H9 (cell line): Measurements from ENCODE around the gene TMED10. TPM values are rescaled to one million over a fixed set of nuclear protein-coding genes. Genes with fewer than 3 reads are reported as not detected.

Source experiments
- DNase-seq: peaks from one replicate; pipeline ENCODE4 v3.0.0-alpha.2; 2017
- H2AFZ ChIP-seq: one replicate; pipeline ENCODE4 v1.6.1; 2013; ENCODE audit warnings: mild to moderate bottlenecking, low read length, control low read depth, moderate library complexity
- H2AK5ac ChIP-seq: 2 replicates; pipeline ENCODE4 v1.6.1; 2013; ENCODE audit warnings: low read length, control low read depth, mixed read lengths; ENCODE audit not compliant: insufficient read length
- H2BK120ac ChIP-seq: one replicate; pipeline ENCODE4 v1.6.1; 2013; ENCODE audit warnings: low read depth, mild to moderate bottlenecking, low read length, control low read depth, inconsistent platforms; ENCODE audit not compliant: poor library complexity, severe bottlenecking
- H2BK12ac ChIP-seq: 2 replicates; pipeline ENCODE4 v1.6.1; 2013; ENCODE audit warnings: low read length, control low read depth, mixed read lengths, low read depth; ENCODE audit not compliant: insufficient read length
- H2BK15ac ChIP-seq: 2 replicates; pipeline ENCODE4 v1.6.1; 2013; ENCODE audit warnings: low read depth, low read length, control low read depth
- H2BK20ac ChIP-seq: one replicate; pipeline ENCODE4 v1.6.1; 2013; ENCODE audit warnings: low read depth, mild to moderate bottlenecking, low read length, control low read depth, inconsistent platforms; ENCODE audit not compliant: poor library complexity, severe bottlenecking
- H2BK5ac ChIP-seq: 2 replicates; pipeline ENCODE4 v1.6.1; 2013; ENCODE audit warnings: low read length, control low read depth, mixed read lengths; ENCODE audit not compliant: insufficient read length
- H3K14ac ChIP-seq: 2 replicates; pipeline ENCODE4 v1.6.1; 2013; ENCODE audit warnings: low read length, control low read depth; ENCODE audit not compliant: insufficient read depth
- H3K18ac ChIP-seq: 2 replicates; pipeline ENCODE4 v1.6.1; 2013; ENCODE audit warnings: low read depth, mild to moderate bottlenecking, mixed read lengths, low read length, control low read depth; ENCODE audit not compliant: insufficient read length
- H3K23ac ChIP-seq: 2 replicates; pipeline ENCODE4 v1.6.1; 2013; ENCODE audit warnings: low read length, control low read depth, mixed read lengths, low read depth; ENCODE audit not compliant: insufficient read length
- H3K23me2 ChIP-seq: 2 replicates; pipeline ENCODE4 v1.6.1; 2013; ENCODE audit warnings: low read depth, mild to moderate bottlenecking, mixed read lengths, low read length, control low read depth; ENCODE audit not compliant: insufficient read length, poor library complexity, severe bottlenecking
- H3K27ac ChIP-seq: 2 replicates; pipeline ENCODE4 v1.5.1; 2013; ENCODE audit warnings: low read length, control low read depth, mixed read lengths, low read depth; ENCODE audit not compliant: insufficient read length
- H3K27me3 ChIP-seq: 2 replicates; pipeline ENCODE4 v1.6.1; 2013; ENCODE audit warnings: low read length, control low read depth, inconsistent platforms; ENCODE audit not compliant: insufficient read depth
- H3K4ac ChIP-seq: 2 replicates; pipeline ENCODE4 v1.6.1; 2013; ENCODE audit warnings: low read depth, mild to moderate bottlenecking, control low read depth, inconsistent platforms, low read length, moderate library complexity
- H3K4me1 ChIP-seq: 2 replicates; pipeline ENCODE4 v1.6.1; 2013; ENCODE audit warnings: low read length, control low read depth, inconsistent platforms; ENCODE audit not compliant: insufficient read depth
- H3K4me2 ChIP-seq: 2 replicates; pipeline ENCODE4 v1.6.1; 2013; ENCODE audit warnings: low read length, control low read depth, mixed read lengths; ENCODE audit not compliant: insufficient read length, insufficient read depth
- H3K56ac ChIP-seq: 2 replicates; pipeline ENCODE4 v1.6.1; 2013; ENCODE audit warnings: low read depth, mild to moderate bottlenecking, mixed read lengths, low read length, control low read depth; ENCODE audit not compliant: insufficient read length
- H3K79me1 ChIP-seq: 2 replicates; pipeline ENCODE4 v1.6.1; 2013; ENCODE audit warnings: low read depth, mild to moderate bottlenecking, moderate library complexity, low read length, control low read depth, inconsistent platforms; ENCODE audit not compliant: insufficient read depth, poor library complexity, severe bottlenecking
- H3K79me2 ChIP-seq: 2 replicates; pipeline ENCODE4 v1.6.1; 2013; ENCODE audit warnings: low read length, control low read depth, inconsistent platforms; ENCODE audit not compliant: insufficient read depth
- H3K9ac ChIP-seq: 2 replicates; pipeline ENCODE4 v1.6.1; 2013; ENCODE audit warnings: low read length, control low read depth, mixed read lengths; ENCODE audit not compliant: insufficient read length; ENCODE audit errors: extremely low read depth
- H3K9me3 ChIP-seq: one replicate; pipeline ENCODE4 v1.6.1; 2013; ENCODE audit warnings: low read depth, low read length, inconsistent platforms; ENCODE audit not compliant: control insufficient read depth
- H3T11ph ChIP-seq: one replicate; pipeline ENCODE4 v1.6.1; 2013; ENCODE audit warnings: mild to moderate bottlenecking, low read length, control low read depth, inconsistent platforms
- H4K20me1 ChIP-seq: one replicate; pipeline ENCODE4 v1.6.1; 2013; ENCODE audit not compliant: control insufficient read depth, insufficient read length, insufficient read depth
- H4K5ac ChIP-seq: 2 replicates; pipeline ENCODE4 v1.6.1; 2013; ENCODE audit warnings: low read depth, mild to moderate bottlenecking, mixed read lengths, low read length, control low read depth; ENCODE audit not compliant: insufficient read length
- H4K8ac ChIP-seq: replicated peaks from 2 replicates; pipeline ENCODE4 v1.6.1; 2013; ENCODE audit warnings: low read length, control low read depth, mixed read lengths, low read depth; ENCODE audit not compliant: insufficient read length
- H4K91ac ChIP-seq: 2 replicates; pipeline ENCODE4 v1.6.1; 2013; ENCODE audit warnings: low read depth, mild to moderate bottlenecking, moderate library complexity, mixed read lengths, low read length, control low read depth; ENCODE audit not compliant: insufficient read length
- H3K27ac Mint-ChIP-seq, 3 experiments: 2 replicates in 2 of 3; 3 replicates in 1 of 3; pipeline ENCODE4 v1.8.0; 2020 to 2021; ENCODE audit warnings: mixed read lengths in 3 of 3, mild to moderate bottlenecking in 1 of 3, moderate library complexity in 1 of 3
- H3K27me3 Mint-ChIP-seq: 2 replicates; pipeline ENCODE4 v1.8.0; 2021; ENCODE audit warnings: low read depth, mild to moderate bottlenecking, moderate library complexity, mixed read lengths
- H3K36me3 Mint-ChIP-seq, 3 experiments: 2 replicates in 2 of 3; 3 replicates in 1 of 3; pipeline ENCODE4 v1.8.0; 2020 to 2021; ENCODE audit warnings: low read depth in 3 of 3, mixed read lengths in 3 of 3; ENCODE audit not compliant: insufficient read depth in 1 of 3
- H3K4me1 Mint-ChIP-seq, 2 experiments: 2 replicates each; pipeline ENCODE4 v1.8.0; 2020; ENCODE audit warnings: mixed read lengths in 2 of 2
- H3K4me3 Mint-ChIP-seq, 2 experiments: 2 replicates in 1 of 2; 3 replicates in 1 of 2; pipeline ENCODE4 v1.8.0; 2020 to 2021; ENCODE audit warnings: mild to moderate bottlenecking in 2 of 2, mixed read lengths in 2 of 2, moderate library complexity in 1 of 2
- H3K9me3 Mint-ChIP-seq, 2 experiments: 2 replicates in 1 of 2; 3 replicates in 1 of 2; pipeline ENCODE4 v1.8.0; 2020; ENCODE audit warnings: mild to moderate bottlenecking in 2 of 2, mixed read lengths in 2 of 2, moderate library complexity in 1 of 2
- WGBS: extraction: QIAGEN DNeasy Blood & Tissue Kit; methylation state at CpG from one replicate; pipeline ENCODE4 v1.1.7; 2013; ENCODE audit warnings: missing lambda C conversion rate, low lambda C conversion rate, mixed read lengths; ENCODE audit not compliant: insufficient read length; ENCODE audit errors: extremely low coverage; 5-methylcytosine and 5-hydroxymethylcytosine counted together
- total RNA-seq: library from RNA; stranded (reverse); gene quantifications from 2 replicates; pipeline ENCODE4 v1.2.1, GENCODE V29; 2021
- TF ChIP-seq, protein P1 (sequence below): fragments of 200-600 bp; sonication (generic); conservative IDR thresholded peaks from 3 replicates; pipeline ENCODE4 v1.8.0; 2021; ENCODE audit warnings: antibody characterized with exemption, mild to moderate bottlenecking

TMED10 gene
- total RNA-seq, 1 experiment from 2014 or later: 176 TPM

DNA sequence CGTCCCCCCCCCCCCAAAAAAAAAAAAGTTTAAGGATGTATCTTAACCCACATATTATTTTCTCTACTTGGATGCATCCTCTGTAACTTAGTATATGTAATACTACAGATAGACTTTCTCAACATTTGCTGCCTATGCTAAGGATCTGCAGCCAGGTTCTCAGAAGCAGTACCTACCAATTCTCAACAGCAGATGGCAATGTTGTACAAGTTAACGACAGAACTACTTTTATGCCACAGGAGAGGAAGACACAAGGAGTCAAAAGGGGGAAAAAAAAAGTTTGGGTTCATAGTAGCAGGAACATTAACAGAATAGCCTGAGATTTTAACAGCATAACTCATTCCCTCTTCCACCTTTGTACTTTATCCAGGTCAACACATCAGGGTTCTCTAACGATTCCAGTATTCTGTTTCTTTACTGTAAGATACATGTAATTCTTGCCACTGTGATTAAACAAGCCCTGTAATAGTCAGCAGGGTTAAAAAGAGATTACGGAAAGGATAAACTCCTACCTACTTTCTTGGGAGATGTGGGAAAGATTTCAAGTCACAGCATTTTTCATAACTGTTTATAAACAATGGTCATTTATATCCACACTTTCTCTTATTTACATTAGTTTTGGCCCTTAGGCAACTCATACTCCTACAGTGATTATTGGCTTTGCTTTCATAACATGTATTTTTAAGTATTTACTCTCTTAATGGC lies 43.9 kb downstream of the TMED10 start:
- H3K9ac ChIP-seq: no peak overlapping the region
- H3K23ac ChIP-seq: no peak overlapping the region
- H3K27ac ChIP-seq: no peak overlapping the region
- no peak overlapping the region for H2AK5ac ChIP-seq
- H3K18ac ChIP-seq: no peak overlapping the region
- no peaks in the 10 kb centered on the region for H3K27me3 ChIP-seq
- H3K4me1 ChIP-seq: no peaks in the 10 kb centered on the region
- H3K79me2 ChIP-seq: no peaks in the 10 kb centered on the region
- Mint-ChIP-seq H3K9me3 (peaks cover 5 to 9% of the 10 kb centered on the region in 2 experiments), H3K4me1 (peaks cover 3 to 5% of the 10 kb centered on the region in 2 experiments), H3K27ac (no peak overlapping the region), H3K27me3 (no peaks in the 10 kb centered on the region), H3K36me3 (peaks cover 28 to 29% (median 29%) of the 10 kb centered on the region in 3 experiments), H3K4me3 (no peak overlapping the region; a peak in 1 of 5 replicates)
- H4K20me1 ChIP-seq: no peaks in the 10 kb centered on the region
- H3K14ac ChIP-seq: no peak overlapping the region
- H4K8ac ChIP-seq: no peak overlapping the region
- no peak overlapping the region for H4K91ac ChIP-seq
- H2AFZ ChIP-seq: no peak overlapping the region
- H3K9me3 ChIP-seq: no peaks in the 10 kb centered on the region
- peak; percentile 43 for DNase-seq
- H2BK120ac ChIP-seq: no peak overlapping the region
- no peak overlapping the region for H3K56ac ChIP-seq
- H3T11ph ChIP-seq: no peak overlapping the region
- H4K5ac ChIP-seq: no peak overlapping the region
- TF ChIP-seq, protein P1, sequence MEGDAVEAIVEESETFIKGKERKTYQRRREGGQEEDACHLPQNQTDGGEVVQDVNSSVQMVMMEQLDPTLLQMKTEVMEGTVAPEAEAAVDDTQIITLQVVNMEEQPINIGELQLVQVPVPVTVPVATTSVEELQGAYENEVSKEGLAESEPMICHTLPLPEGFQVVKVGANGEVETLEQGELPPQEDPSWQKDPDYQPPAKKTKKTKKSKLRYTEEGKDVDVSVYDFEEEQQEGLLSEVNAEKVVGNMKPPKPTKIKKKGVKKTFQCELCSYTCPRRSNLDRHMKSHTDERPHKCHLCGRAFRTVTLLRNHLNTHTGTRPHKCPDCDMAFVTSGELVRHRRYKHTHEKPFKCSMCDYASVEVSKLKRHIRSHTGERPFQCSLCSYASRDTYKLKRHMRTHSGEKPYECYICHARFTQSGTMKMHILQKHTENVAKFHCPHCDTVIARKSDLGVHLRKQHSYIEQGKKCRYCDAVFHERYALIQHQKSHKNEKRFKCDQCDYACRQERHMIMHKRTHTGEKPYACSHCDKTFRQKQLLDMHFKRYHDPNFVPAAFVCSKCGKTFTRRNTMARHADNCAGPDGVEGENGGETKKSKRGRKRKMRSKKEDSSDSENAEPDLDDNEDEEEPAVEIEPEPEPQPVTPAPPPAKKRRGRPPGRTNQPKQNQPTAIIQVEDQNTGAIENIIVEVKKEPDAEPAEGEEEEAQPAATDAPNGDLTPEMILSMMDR: peak; percentile 79
- H3K4me2 ChIP-seq: no peak overlapping the region
- H3K4ac ChIP-seq: no peak overlapping the region
- whole genome bisulfite sequencing: no CpG with 5 or more reads among the region's 4 CpGs
- H2BK15ac ChIP-seq: no peak overlapping the region
- H2BK20ac ChIP-seq: no peak overlapping the region
- H3K23me2 ChIP-seq: no peaks in the 10 kb centered on the region
- no peak overlapping the region for H2BK5ac ChIP-seq
- no peak overlapping the region for H2BK12ac ChIP-seq
- H3K79me1 ChIP-seq: no peaks in the 10 kb centered on the region
